Stimulated activated CD8-positive, alpha-beta memory T cell treated with anti-CD3 and anti-CD28 coated beads, Interleukin-15, amount 100 ng/mL, for 24 hours (primary cell): ENCODE results near the gene TXNDC11.

Source experiments
- DNase-seq: peaks from one replicate; pipeline ENCODE4 v3.0.0-alpha.2; 2020; ENCODE audit warnings: low read depth

TXNDC11 gene

GRCh38 chr16:11719171-11719570, 23.5 kb downstream of the TXNDC11 start:
- no peak for DNase-seq

- no peak for DNase-seq
These were observed 24.8 kb downstream of the TXNDC11 start for GRCh38 chr16:11717811-11718210.

- no peak for DNase-seq
These were observed 26.3 kb downstream of the TXNDC11 start for GRCh38 chr16:11716336-11716735.

- no peak for DNase-seq
These were observed 27.3 kb downstream of the TXNDC11 start for GRCh38 chr16:11715246-11715947.

- DNase-seq: no peak
These were observed 30.5 kb downstream of the TXNDC11 start for GRCh38 chr16:11712122-11712521.

GRCh38 chr16:11711662-11712061, 31.0 kb downstream of the TXNDC11 start:
- DNase-seq: no peak

GRCh38 chr16:11708421-11708820, 34.2 kb downstream of the TXNDC11 start:
- no peak for DNase-seq

- no peak for DNase-seq
These were observed 34.9 kb downstream of the TXNDC11 start for GRCh38 chr16:11707679-11708197.

GRCh38 chr16:11706180-11706742, 36.4 kb downstream of the TXNDC11 start:
- DNase-seq: no peak

- no peak for DNase-seq
These were observed 37.2 kb downstream of the TXNDC11 start for GRCh38 chr16:11705311-11706025.

GRCh38 chr16:11700264-11701029, 42.2 kb downstream of the TXNDC11 start:
- DNase-seq: no peak

- DNase-seq: no peak
These were observed 43.3 kb downstream of the TXNDC11 start for GRCh38 chr16:11699234-11699894.

GRCh38 chr16:11698271-11698689, 44.4 kb downstream of the TXNDC11 start:
- no peak for DNase-seq

GRCh38 chr16:11697319-11697718, 45.3 kb downstream of the TXNDC11 start:
- no peak for DNase-seq

- DNase-seq: no peak
These were observed 46.2 kb downstream of the TXNDC11 start for GRCh38 chr16:11696266-11697012.

GRCh38 chr16:11692651-11693050, 50.0 kb downstream of the TXNDC11 start:
- DNase-seq: no peak

GRCh38 chr16:11692171-11692570, 50.5 kb downstream of the TXNDC11 start:
- DNase-seq: no peak

- DNase-seq: no peak
These were observed 50.9 kb downstream of the TXNDC11 start for GRCh38 chr16:11691771-11692170.

GRCh38 chr16:11691235-11691634, 51.4 kb downstream of the TXNDC11 start:
- no peak for DNase-seq

GRCh38 chr16:11689031-11689840, 53.4 kb downstream of the TXNDC11 start:
- no peak for DNase-seq
